GM23338 (cell line): ENCODE data around the gene RPS29. TPM values are rescaled to one million over a fixed set of nuclear protein-coding genes. Genes with fewer than 3 reads are reported as not detected.

Source experiments
- ATAC-seq: fragments of 200-7000 bp; cut with Tn5 transposase; 3 replicates; pipeline ENCODE4 v1.9.1; 2020
- DNase-seq: peaks from one replicate; pipeline ENCODE4 v3.0.0-alpha.2; 2015; ENCODE audit warnings: low spot score
- H2AFZ ChIP-seq: fragments of 200-600 bp; sonication (generic); 2 replicates; pipeline ENCODE4 v1.8.0; 2016; ENCODE audit warnings: antibody characterized with exemption, mild to moderate bottlenecking, moderate library complexity
- H3F3A ChIP-seq: fragments of 200-600 bp; sonication (generic); replicated peaks from 2 replicates; pipeline ENCODE4 v1.8.0; 2017; ENCODE audit warnings: antibody characterized with exemption, mixed run types, low read depth
- H3K27ac ChIP-seq: fragments of 200-600 bp; sonication (generic); 2 replicates; pipeline ENCODE4 v1.6.1; 2016; ENCODE audit warnings: low read depth
- H3K27me3 ChIP-seq: fragments of 200-600 bp; sonication (generic); 2 replicates; pipeline ENCODE4 v1.8.0; 2016; ENCODE audit warnings: mild to moderate bottlenecking, mixed run types, moderate library complexity; ENCODE audit not compliant: insufficient read depth
- H3K36me3 ChIP-seq: fragments of 200-600 bp; sonication (generic); 2 replicates; pipeline ENCODE4 v1.8.0; 2016; ENCODE audit warnings: mild to moderate bottlenecking; ENCODE audit not compliant: insufficient read depth
- H3K4me1 ChIP-seq: fragments of 200-600 bp; sonication (generic); 2 replicates; pipeline ENCODE4 v1.8.0; 2016; ENCODE audit warnings: mild to moderate bottlenecking, moderate library complexity; ENCODE audit not compliant: insufficient read depth
- H3K4me2 ChIP-seq: fragments of 200-600 bp; sonication (generic); 2 replicates; pipeline ENCODE4 v1.7.1; 2017; ENCODE audit warnings: mixed run types
- H3K4me3 ChIP-seq: fragments of 200-600 bp; sonication (generic); 2 replicates; pipeline ENCODE4 v1.6.1; 2016; ENCODE audit warnings: mixed run types
- H3K79me2 ChIP-seq: fragments of 200-600 bp; sonication (generic); replicated peaks from 2 replicates; pipeline ENCODE4 v1.8.0; 2017; ENCODE audit warnings: mild to moderate bottlenecking; ENCODE audit not compliant: insufficient read depth
- H3K9me2 ChIP-seq: fragments of 200-600 bp; sonication (generic); 2 replicates; pipeline ENCODE4 v1.8.0; 2017; ENCODE audit not compliant: insufficient read depth
- H4K20me1 ChIP-seq: fragments of 200-600 bp; sonication (generic); replicated peaks from 2 replicates; pipeline ENCODE4 v1.8.0; 2017; ENCODE audit warnings: mild to moderate bottlenecking; ENCODE audit not compliant: insufficient read depth
- H3K27ac Mint-ChIP-seq: 2 replicates; pipeline ENCODE4 v1.8.0; 2020; ENCODE audit warnings: inconsistent platforms, mild to moderate bottlenecking, moderate library complexity, mixed read lengths
- H3K27me3 Mint-ChIP-seq: 3 replicates; pipeline ENCODE4 v1.8.0; 2022; ENCODE audit warnings: low read depth, mild to moderate bottlenecking, moderate library complexity, mixed read lengths, inconsistent platforms; ENCODE audit not compliant: insufficient read depth, poor library complexity
- H3K36me3 Mint-ChIP-seq: 3 replicates; pipeline ENCODE4 v1.8.0; 2021; ENCODE audit warnings: low read depth, mild to moderate bottlenecking, inconsistent platforms, moderate library complexity, mixed read lengths
- H3K4me1 Mint-ChIP-seq: 3 replicates; pipeline ENCODE4 v1.8.0; 2020; ENCODE audit warnings: mild to moderate bottlenecking, inconsistent platforms, mixed read lengths
- H3K4me3 Mint-ChIP-seq: 3 replicates; pipeline ENCODE4 v1.8.0; 2021; ENCODE audit warnings: moderate library complexity, mild to moderate bottlenecking, inconsistent platforms, mixed read lengths
- H3K9me3 Mint-ChIP-seq: 3 replicates; pipeline ENCODE4 v1.8.0; 2020; ENCODE audit warnings: moderate library complexity, mild to moderate bottlenecking, inconsistent platforms, mixed read lengths
- CREB1 ChIP-seq: fragments of 250-450 bp; sonication (Bioruptor Pico); IDR thresholded peaks from 2 replicates; pipeline ENCODE4 v1.5.0; 2020; ENCODE audit warnings: low read depth, mild to moderate bottlenecking, moderate library complexity
- ETS1 ChIP-seq: IDR thresholded peaks from 2 replicates; pipeline ENCODE4 v1.6.1; 2016; ENCODE audit warnings: antibody characterized with exemption
- EZH2 ChIP-seq: fragments of 200-600 bp; sonication (generic); IDR thresholded peaks from one replicate; pipeline ENCODE4 v1.8.0; 2017; ENCODE audit warnings: antibody characterized with exemption, mild to moderate bottlenecking, low read depth; ENCODE audit not compliant: unreplicated experiment
- POLR2AphosphoS5 ChIP-seq: IDR thresholded peaks from 2 replicates; pipeline ENCODE4 v1.6.1; 2016; ENCODE audit warnings: antibody characterized with exemption, low read depth
- STAT1 ChIP-seq: IDR thresholded peaks from one replicate; pipeline ENCODE4 v1.6.1; 2016; ENCODE audit warnings: antibody characterized with exemption; ENCODE audit not compliant: unreplicated experiment
- ZNF114 ChIP-seq: fragments of 250-450 bp; sonication (Bioruptor Pico); IDR thresholded peaks from 2 replicates; pipeline ENCODE4 v1.5.0; 2020; ENCODE audit warnings: mild to moderate bottlenecking, moderate library complexity
- ZNF462 ChIP-seq: fragments of 250-450 bp; sonication (Bioruptor Pico); IDR thresholded peaks from 2 replicates; pipeline ENCODE4 v1.5.0; 2020; ENCODE audit warnings: mild to moderate bottlenecking, moderate library complexity
- long read RNA-seq: library from polyadenylated mRNA; unstranded; transcript quantifications from one replicate; pipeline ENCODE4 v2.0.0, GENCODE V29; 2020; ENCODE audit not compliant: unreplicated experiment
- polyA plus RNA-seq: library from polyadenylated mRNA; unstranded; fragments of >200 nt; fragmentation: Nextera tagmentation; extraction: Ambion mirVana; gene quantifications from 2 replicates; pipeline ENCODE4 v1.2.1, GENCODE V29; 2016
- total RNA-seq: library from RNA; depleted of rRNA; stranded (reverse); fragments of >200 nt; shearing (Covaris generic); gene quantifications from 2 replicates; pipeline ENCODE4 v1.2.3, GENCODE V29; 2014; rRNA removed
- TF ChIP-seq, protein P1 (sequence below), 2 experiments: fragments of 200-600 bp in 1 of 2; sonication (generic) in 1 of 2; conservative IDR thresholded peaks; 2 replicates each; pipeline versions ENCODE4 v1.5.1 to v1.6.1; 2016 to 2017; ENCODE audit warnings: antibody characterized with exemption in 2 of 2, low read depth in 2 of 2, mild to moderate bottlenecking in 2 of 2, moderate library complexity in 1 of 2

The RPS29 gene
- total RNA-seq (2,294 and 3,734 TPM in 2 replicates), polyA plus RNA-seq (2,556 and 2,560 TPM in 2 replicates)
- long read RNA-seq, full-length matches to known transcripts = 242 of 246 reads
- long read RNA-seq, partial matches to known transcripts = 0 of 246 reads
- long read RNA-seq, other reads (novel, unspliced or antisense) = 4 of 246 reads

GRCh38 chr14:49585803-49586672 is at the start of gene RPS29:
RPS29 (minus strand) TSS chr14:49586380; CDS start chr14:49586346, 34 bp downstream.
- Histone ChIP-seq H2AFZ (no peak within 1 kb of the TSS), H3K79me2 (peaks cover 52% of the 10 kb centered on the region)
- H3K4me3 Mint-ChIP-seq = peak within 1 kb of the TSS; percentile 94

More at GRCh38 chr14:49585803-49586672, at the start of gene RPS29:
- Mint-ChIP-seq H3K27me3 (peaks cover 43% of the 10 kb centered on the region), H3K4me1 (peaks cover 26% of the 10 kb centered on the region), H3K36me3 (peaks cover 54% of the 10 kb centered on the region), H3K9me3 (peaks cover 10% of the 10 kb centered on the region; the same call in 2 of the 3 replicates), H3K27ac (peak within 1 kb of the TSS; percentile 100)
- peak within 1 kb of the TSS; percentile 98 for H3K4me3 ChIP-seq
- peak within 1 kb of the TSS; percentile 89 for H3K27ac ChIP-seq
- H3K9me2 ChIP-seq = no peaks in the 10 kb centered on the region
- H3F3A ChIP-seq = peaks cover 16% of the 10 kb centered on the region
- H3K4me2 ChIP-seq = peak within 1 kb of the TSS; percentile 95
- peaks cover 24% of the 10 kb centered on the region for H3K36me3 ChIP-seq
- H4K20me1 ChIP-seq = peaks cover 39% of the 10 kb centered on the region
- peak; percentile 99 for DNase-seq
- H3K27me3 ChIP-seq = no peaks in the 10 kb centered on the region
- TF ChIP-seq EZH2 (no peak), POLR2AphosphoS5 (peak; percentile 98), ZNF462 (CRISPR knock-in tag) (no peak), CREB1 (CRISPR knock-in tag) (peak; percentile 100), ETS1 (no peak; the same call in 1 of the 2 replicates), ZNF114 (CRISPR knock-in tag) (no peak), STAT1 (no peak)
- TF ChIP-seq, protein P1, sequence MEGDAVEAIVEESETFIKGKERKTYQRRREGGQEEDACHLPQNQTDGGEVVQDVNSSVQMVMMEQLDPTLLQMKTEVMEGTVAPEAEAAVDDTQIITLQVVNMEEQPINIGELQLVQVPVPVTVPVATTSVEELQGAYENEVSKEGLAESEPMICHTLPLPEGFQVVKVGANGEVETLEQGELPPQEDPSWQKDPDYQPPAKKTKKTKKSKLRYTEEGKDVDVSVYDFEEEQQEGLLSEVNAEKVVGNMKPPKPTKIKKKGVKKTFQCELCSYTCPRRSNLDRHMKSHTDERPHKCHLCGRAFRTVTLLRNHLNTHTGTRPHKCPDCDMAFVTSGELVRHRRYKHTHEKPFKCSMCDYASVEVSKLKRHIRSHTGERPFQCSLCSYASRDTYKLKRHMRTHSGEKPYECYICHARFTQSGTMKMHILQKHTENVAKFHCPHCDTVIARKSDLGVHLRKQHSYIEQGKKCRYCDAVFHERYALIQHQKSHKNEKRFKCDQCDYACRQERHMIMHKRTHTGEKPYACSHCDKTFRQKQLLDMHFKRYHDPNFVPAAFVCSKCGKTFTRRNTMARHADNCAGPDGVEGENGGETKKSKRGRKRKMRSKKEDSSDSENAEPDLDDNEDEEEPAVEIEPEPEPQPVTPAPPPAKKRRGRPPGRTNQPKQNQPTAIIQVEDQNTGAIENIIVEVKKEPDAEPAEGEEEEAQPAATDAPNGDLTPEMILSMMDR (conservative IDR thresholded peaks at IDR 0.05; ENCODE audit: low read depth in 2 of 2) = 0 out of 4 replicates have a peak, but pooled peaks of 1 of the 2 experiments have one; percentile 13
- H3K4me1 ChIP-seq = peaks cover 16% of the 10 kb centered on the region
- ATAC-seq = peak; percentile 83
